OCI-M2 (cell line): ENCODE measurements around the gene SLAMF1.
"Not testable (repeated sequence)": the region's sequence is repeated elsewhere in the genome, so short reads cannot be mapped to it uniquely, and the experiment has no call there.

ENCODE experiments used
- DNase-seq: peaks from one replicate; lab custom pipeline; 2025; ENCODE audit not compliant: unreplicated experiment; lab: John Stamatoyannopoulos, UW

The SLAMF1 gene, protein sequence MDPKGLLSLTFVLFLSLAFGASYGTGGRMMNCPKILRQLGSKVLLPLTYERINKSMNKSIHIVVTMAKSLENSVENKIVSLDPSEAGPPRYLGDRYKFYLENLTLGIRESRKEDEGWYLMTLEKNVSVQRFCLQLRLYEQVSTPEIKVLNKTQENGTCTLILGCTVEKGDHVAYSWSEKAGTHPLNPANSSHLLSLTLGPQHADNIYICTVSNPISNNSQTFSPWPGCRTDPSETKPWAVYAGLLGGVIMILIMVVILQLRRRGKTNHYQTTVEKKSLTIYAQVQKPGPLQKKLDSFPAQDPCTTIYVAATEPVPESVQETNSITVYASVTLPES

DNA sequence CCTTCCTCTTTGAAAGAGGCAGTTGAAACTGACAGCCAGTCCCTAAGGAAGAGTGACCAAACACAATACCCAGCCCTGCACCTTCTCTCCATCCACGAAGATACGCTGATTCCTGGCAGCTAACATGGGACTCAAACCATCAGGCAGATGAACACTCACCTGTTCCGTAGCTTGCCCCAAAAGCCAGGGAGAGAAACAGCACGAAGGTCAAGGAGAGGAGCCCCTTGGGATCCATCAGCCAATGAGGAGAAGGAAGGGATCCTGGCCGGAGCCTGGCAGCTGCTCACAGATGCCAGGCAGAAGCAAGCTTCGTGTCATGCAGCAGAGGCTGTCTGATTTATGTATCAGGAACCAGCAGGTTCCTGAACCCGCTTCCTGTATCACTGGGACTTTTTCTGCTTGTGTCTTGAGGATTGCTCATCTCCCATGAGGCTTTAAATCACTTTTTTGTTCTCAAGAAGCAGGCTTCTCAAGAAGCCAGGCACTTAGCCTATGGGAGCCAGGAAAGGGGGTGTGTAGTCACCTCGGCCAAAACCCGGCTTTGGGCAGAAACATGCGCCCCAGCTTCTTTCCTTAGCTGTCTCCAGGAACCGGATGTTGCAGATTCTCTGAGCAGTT is at the start of gene SLAMF1:
SLAMF1 (minus strand) TSS at position 334 of the 618 bp plus-strand sequence; CDS start at position 235, 99 bp downstream.
- no peak for DNase-seq

DNA sequence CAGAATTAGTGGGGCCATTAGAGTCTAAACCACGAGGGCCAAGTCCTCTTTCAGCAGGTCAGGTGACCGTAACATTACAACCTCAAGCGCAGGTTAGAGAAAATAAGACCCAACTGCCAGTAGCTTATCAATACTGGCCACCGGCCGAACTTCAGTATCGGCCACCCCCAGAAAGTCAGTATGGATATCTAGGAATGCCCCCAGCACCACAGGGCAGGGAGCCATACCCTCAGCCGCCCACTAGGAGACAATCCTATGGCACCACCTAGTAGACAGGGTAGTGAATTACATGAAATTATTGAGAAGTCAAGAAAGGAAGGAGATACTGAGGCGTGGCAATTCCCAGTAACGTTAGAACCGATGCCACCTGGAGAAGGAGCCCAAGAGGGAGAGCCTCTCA is 45.5 kb upstream of the SLAMF1 start:
- not testable (repeated sequence) for DNase-seq

DNA sequence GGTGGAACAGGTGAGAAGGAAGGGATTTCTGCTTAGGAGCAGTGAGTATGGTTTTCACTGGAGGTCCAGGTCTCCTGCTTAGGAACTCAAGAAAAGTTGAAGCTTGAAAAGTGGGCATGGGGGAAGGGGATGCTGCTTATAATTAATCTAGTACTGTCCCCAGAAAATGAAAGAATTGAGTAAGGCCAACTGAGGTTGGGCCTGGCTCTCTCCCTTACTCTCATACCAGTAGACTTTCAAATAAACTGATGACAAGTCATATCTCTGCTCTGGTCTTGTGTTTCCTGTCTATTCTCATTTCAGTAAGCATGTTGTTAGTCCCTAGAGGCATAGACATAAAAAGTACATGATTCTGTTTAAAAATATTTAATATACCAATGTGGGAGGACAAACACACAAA is 38.4 kb upstream of the SLAMF1 start:
- DNase-seq, result no peak

DNA sequence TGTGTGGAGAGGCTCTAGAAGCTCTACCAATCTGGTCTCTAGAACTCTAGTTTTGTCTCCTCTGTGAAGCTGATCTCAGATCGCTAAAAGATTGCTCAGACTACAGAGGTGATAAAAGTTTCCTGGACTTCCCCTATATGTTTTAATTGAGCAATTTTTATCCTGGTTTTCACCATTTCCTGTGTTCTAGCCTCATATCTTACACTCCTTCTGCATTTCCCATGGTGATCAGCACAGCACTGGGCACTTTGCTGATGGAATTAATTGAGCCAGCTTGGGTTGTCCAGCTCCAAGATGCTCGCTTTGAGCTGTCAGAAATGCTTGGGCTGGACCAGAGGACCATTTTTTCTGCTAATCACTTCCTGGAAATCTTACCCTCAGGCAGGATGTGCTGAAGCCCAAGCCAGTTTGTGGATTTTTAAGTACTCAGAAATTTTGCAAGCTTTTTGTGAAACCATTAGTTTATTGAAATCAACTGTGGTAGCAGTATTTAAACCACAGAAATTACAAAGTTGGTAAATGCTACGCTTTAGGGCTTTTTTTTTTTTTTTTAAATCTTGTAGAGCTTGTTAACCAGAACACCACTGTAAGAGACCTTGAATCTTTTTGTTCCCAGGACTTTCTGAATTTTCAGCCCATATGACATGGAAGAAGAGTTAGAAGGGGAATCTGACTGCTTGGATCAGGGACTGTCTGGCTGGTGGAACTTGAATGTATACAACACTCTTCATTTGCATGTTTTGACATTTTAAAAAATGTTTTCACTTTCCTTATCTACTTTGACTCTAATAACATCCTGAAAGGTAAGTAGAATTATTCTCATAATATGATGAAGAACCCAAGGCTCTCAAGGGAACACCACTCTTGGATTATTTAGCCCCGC is 36.4 kb upstream of the SLAMF1 start:
- DNase-seq, result no peak

DNA sequence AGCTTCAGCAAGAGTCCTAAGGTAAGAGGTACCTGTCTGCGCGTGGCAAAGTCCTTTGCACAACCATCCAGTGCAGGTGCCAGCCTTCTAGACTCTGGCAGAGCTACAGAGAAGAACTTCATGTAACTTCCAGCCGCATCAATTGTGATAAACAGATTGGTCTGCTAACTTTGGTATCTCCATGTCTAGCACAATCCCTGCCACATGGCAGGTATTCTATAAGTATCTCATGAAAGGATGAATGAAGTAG is 35.0 kb upstream of the SLAMF1 start:
- no peak for DNase-seq

DNA sequence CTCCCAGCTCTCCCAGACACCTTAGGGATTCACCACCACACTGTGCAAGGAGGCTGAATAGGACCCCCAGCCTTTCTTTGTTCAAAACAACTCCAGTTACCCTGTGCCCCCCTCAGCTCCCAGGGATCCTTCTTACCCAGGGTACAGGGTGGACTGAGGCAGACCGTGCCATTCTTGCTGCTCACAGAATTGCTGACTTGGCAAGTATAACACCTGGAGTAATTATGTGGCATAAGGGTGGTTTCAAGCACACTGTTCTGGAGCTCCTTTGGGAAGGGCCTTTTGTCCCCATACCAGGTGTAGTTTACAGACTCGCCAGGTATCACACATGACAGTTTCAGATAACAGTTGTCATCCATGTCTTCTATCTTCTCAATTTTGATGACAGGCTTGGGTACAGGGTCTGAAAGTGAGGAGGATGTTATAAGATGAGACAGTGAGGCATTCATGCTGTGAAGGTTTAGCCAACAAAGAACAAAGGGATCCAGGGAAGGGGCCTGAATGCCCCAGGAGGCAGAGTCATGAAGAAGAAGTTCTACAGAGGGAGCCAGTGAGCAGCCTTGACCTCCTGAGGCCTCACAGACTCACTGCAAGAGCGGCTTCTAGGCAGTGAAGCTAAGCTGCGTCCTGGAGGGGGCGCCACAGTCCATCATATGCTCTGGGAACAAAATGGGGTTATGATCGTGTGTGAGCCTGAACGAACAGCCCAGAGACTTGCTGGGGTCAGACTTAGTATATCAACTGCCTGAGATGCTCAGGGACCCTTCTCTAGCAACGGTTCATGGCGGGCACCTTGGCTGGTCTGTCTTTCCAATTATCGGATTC is 34.4 kb upstream of the SLAMF1 start:
- peak; percentile 43 for DNase-seq

DNA sequence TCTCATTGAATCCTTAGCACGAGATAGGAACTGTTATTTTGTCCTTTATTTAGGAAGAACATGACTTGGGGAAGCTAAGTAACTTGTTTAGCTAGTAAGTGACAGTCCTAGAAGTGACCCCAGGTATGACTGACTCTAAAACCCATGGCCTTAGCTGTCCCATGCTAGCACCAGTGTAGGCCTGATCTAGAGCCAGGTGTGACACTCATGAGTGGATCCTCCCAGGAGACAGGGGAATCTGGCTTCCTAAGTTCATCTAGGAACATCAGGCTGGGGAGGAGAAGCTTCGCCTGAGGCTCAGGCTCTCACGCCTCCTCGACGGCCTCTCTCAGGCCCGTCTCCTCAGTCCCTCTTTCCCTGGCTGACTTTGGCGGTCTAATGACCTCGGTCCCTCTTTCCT is 33.6 kb upstream of the SLAMF1 start:
- DNase-seq, result no peak

DNA sequence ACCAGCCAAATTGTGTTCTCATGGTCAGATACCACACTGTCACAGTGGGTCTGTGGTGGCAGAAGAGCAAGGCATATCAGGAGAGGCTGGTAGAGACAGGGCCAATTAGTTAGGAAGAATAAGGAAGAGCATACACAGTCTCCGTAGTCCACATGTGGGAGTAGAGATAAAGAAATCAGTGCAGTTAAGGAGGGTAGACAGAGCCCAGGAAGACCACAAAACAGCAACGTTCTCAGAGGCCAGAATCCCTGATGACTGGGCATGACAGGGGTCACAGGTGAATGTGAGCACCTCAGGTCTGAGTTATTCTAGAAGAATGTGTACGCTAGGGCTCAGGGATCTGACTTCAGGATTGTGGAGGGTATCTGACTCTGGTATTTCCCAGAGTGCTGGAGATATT is 33.0 kb upstream of the SLAMF1 start:
- DNase-seq, result no peak

DNA sequence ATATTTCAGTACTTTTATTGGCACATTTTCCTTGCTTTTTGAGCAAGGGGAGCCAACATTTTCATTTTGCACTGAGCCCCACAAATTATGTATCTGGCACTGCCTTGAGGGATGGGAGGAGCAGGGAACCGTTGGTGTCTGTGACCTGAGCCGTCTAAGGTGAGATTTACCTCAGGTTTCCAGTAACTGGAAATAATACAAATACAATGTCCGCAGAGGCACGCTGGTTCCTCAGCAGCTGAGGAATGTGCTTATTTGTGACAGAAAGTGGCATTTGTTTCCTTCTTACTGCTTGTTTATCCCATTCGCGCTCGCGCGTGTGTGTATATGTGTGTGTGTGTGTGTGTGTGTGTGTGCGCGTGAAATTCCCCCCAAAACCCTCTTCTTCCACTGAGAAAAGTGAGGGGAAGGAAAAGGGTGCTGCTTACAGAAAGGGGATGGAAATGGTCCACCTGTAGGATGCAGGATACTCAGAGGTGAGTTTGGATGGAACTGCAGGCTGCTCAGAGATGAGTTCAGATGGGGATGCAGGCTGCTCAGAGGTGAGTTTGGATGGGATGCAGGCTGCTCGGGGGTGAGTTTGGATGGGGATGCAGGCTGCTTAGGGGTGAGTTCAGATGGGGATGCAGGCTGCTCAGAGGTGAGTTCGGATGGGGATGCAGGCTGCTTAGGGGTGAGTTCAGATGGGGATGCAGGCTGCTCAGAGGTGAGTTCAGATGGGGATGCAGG is 30.2 kb upstream of the SLAMF1 start:
- no peak for DNase-seq

DNA sequence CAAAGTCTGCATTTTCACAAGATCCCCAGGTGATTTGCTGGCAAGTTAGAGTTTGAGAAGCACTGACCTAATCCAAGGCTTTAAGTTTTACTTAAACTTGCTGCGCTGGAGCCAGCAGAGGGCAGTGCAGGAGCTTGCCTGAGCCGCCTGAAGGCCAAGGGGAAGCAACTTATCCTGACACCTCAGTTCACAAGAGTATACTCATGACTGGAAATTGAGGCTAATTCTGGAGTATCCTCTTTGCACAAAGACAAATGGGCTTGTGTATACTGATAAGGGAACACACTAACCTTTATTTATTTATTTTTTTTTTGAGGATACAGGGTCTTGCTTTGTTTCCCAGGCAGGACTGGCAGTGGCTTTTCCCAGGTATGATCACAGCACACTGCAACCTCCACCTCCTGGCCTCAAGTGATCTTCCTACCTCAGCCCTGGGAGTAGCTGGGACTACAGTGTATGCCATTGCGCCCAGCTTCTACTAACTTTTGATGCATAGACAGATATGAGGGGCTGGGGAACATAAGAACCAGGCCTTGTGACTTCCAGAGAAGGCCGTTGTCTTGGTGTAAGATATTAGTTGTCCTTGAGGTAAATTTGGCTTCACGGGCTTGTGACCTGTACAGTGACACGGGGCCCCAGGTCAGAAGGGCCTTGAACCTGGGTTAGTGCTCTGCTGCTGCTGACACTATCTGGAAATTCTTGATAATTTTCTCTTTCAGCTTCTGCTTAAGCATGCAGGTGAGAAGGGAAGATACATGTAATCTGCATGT is 29.0 kb upstream of the SLAMF1 start:
- DNase-seq, result no peak

DNA sequence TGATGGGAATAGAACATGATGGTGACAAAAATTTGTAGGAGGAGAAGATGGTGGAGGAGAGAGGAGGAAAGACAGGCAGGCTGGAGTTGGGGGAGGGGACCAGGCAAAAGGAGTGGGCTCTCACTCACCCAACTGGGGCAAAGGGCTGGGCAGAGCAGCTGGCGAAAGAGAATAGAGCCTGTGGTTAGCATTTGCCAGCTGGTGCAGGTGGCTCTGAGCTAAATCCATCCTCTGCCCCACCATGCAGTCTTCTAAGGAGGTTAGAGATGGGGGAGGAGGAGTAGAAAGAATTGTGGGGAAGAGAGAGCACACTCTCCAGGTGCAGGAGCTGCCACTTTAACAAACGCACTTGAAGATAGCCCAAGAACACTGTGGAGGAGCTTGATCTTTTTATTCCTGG is 27.6 kb upstream of the SLAMF1 start:
- DNase-seq, result no peak

DNA sequence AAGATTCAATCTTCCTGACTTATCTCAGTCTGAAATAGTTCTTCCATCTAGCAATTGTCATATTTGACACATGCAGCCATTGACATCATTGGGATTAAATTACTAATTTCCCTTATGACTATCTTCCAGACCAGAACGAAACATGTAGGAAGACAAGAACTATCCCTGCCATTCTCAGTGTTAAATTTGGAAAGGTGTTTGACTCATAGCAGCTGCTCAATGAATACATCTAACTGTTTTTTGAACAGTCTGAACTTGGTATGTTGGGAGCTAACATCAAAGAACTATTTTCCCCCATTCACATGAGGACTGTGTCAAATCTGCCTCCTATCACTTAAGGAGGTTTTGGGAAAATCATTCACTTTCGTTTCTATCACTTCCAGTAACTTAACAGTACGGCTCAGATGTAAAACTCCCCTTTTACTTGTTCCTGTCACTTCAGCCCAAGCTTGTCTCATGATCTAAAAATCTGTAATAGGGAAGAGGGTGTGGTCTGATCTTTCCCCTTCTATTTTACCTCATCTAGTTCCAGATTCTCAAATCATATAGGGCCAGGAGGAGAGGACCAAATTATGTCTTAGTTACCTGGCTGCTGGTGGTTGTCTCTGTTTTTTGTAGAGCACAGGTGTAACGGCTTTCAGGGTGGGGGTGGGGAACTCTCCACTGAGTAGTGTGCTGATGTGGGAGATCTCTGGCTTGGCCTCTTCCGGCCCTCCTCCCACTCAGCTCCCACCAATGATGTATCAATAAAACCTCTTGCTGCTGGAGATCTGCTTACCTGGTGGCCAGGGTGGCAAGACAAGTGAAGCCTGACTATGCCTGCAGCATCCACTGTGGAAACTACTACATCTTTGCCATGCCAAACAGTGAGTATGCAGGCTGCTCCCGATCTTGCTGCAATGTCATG is 26.2 kb upstream of the SLAMF1 start:
- DNase-seq, result no peak

DNA sequence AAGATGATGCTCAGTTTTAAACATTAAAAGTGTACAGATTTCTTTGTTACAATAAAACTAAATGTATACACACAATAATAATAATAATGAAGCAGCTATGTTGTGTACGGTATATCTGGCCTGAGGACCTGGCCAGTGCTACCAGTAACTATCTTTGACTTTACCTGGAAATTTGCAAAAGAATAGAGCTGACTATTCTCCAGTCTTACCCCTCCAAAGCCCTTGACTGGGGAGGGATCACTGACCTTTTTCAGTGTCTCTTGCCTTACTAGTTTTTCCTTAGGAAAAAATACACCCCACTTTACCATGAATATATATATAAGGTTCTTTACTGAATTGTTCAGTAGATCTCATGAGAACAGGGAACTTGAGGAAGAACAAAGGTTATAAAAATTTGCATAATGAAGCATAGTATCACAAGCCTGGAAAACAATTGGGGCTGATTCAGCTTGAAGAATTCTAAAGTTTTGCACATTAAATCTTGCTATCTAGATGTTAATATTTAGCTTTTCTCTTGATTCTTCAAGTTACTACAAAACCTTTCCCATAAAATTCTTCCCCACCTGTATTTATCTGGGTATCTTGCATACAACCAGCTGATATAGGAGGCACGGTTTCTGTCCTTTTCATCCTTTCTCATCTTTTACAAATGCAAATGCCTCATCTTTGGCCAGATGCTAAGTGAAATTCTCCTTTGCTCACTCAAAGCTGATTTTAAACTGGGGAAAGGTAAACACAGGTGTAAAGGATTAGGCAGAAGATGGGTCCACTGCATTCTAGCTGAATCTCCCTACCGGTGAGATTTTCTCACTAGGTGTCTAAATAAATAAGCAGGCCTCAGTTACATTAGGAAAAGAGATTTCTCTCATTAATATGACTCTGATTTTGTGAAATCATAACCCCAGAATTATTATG is 25.0 kb upstream of the SLAMF1 start:
- DNase-seq, result no peak

DNA sequence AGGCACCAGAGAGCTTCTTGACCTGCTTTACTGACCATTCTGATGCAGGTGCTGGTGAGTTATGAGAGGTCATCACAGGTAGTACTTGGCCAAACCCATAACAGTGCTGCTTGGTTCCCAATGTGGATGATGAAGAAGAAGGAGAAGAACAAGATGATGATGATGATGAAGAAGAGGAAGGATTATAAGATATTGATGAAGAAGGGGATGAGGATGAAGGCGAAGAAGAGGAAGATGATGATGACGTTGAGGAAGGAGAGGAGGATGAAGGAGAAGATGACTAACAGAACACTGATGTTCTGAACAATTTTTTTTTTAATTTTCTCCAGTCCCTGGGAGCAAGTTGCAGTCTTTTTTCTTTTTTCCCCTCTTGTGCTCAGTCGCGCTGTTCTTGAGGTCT is 23.9 kb upstream of the SLAMF1 start:
- no peak for DNase-seq

DNA sequence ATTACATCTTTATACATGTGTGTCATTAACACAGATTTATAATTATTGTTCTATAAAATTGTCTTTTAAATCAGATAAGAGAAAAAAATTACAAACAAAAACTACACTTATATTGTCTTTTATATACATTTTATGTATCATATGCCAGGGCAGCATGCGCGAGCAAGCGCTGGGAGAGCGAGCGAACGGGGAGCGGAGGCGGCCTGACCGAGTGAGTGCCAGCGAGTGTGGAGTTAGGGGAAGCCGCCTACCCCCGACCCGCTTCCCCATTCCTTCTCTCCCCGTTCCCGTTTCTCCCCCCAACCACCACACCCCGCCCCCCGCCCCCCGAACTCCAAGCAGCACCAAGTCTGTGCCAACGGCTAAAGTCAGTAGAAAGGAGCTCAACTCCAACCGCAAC is 23.0 kb upstream of the SLAMF1 start:
- no peak for DNase-seq

DNA sequence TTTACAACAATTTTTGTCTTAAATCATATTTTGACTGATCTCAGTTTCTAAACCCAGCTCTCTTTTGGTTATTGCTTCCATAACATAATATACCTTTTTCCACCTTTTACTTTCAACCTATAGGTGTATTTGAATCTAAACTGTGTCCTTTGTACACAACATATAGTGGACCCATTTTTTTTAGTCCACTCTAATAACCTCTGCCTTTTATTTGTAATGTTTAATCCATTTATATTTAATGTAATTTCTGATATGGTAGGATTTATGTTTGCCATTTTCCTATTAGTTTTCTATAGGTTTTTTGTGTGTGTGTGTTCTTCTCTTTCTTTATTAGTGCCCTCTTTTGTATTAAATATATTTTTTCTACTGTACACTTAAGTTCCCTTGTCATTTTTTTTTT is 22.4 kb upstream of the SLAMF1 start:
- DNase-seq, result no peak

DNA sequence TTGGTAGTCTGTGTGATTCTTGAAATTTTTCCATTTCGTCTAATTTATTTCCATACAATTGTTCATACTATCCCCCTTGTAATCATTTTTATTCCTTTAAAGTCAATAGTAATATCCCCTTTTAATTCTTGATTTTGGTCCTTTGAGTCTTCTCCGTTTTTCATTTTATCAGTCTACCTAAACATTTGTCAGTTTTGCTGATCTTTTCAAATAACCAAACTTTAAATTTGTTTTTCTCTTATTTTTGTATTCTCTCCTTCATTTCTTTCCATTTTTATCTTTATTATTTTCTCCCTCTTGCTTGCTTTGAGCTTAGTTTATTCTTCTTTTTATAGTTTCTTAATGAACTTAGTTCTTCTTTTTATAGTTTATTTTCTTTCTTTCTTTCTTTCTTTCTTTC is 21.1 kb upstream of the SLAMF1 start:
- DNase-seq, result no peak

DNA sequence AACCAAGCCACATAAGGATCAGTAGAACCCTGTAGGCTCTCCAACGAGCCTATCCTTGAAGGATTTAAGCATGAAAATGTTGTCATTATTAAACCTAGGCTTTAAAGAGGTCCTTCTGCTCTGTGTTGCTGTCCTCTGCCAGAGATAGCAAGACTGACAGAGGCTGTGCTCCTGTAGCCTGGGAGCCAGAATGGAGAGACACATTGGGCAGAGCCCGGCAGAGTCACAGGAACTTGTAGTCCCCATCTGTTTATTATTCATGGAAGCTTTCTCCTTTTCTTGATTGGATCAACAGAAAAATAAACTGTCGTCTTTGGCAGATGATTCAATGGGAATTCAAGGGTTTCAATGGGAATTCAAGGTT is 19.2 kb upstream of the SLAMF1 start:
- DNase-seq, result no peak
